ENCODE measurements around the gene ST8SIA5.

The ST8SIA5 gene

GRCh38 chr18:46663539-46663938 is 93.3 kb downstream of the ST8SIA5 start:
- no peak overlapping the region for H3K9ac ChIP-seq (ENCODE audit: low read depth, low read length)
- no peaks in the 10 kb centered on the region for H3K36me3 ChIP-seq (ENCODE audit: insufficient read depth, low read length)
- H3K27me3 ChIP-seq (ENCODE audit: control insufficient read depth, insufficient read depth, low read length) = peaks cover 21% of the 10 kb centered on the region
- no peaks in the 10 kb centered on the region for H3K4me1 ChIP-seq (ENCODE audit: control insufficient read depth, insufficient read depth, low read length)
- no peaks in the 10 kb centered on the region for H3K9me3 ChIP-seq (replicated peaks; ENCODE audit: low read length)
- no peak overlapping the region for H3K4me3 ChIP-seq (ENCODE audit: low read length)
- no peak overlapping the region for H3K4me2 ChIP-seq (ENCODE audit: low read length)

- Histone ChIP-seq H3K9me3 (replicated peaks; ENCODE audit: low read length) (no peaks in the 10 kb centered on the region), H3K36me3 (ENCODE audit: insufficient read depth, low read length) (no peaks in the 10 kb centered on the region), H3K27me3 (ENCODE audit: control insufficient read depth, insufficient read depth, low read length) (peaks cover 21% of the 10 kb centered on the region), H3K4me2 (ENCODE audit: low read length) (no peak overlapping the region), H3K4me1 (ENCODE audit: control insufficient read depth, insufficient read depth, low read length) (no peaks in the 10 kb centered on the region), H3K9ac (ENCODE audit: low read depth, low read length) (no peak overlapping the region), H3K4me3 (ENCODE audit: low read length) (no peak overlapping the region)
Observed at GRCh38 chr18:46660957-46661749, 95.7 kb downstream of the ST8SIA5 start.

GRCh38 chr18:46659484-46659883 is 97.4 kb downstream of the ST8SIA5 start:
- no peak overlapping the region for H3K4me3 ChIP-seq (ENCODE audit: low read length)
- peaks cover 32% of the 10 kb centered on the region for H3K27me3 ChIP-seq (ENCODE audit: control insufficient read depth, insufficient read depth, low read length)
- H3K36me3 ChIP-seq (ENCODE audit: insufficient read depth, low read length) = no peaks in the 10 kb centered on the region
- H3K9me3 ChIP-seq (replicated peaks; ENCODE audit: low read length) = no peaks in the 10 kb centered on the region
- H3K4me2 ChIP-seq (ENCODE audit: low read length) = no peak overlapping the region
- no peaks in the 10 kb centered on the region for H3K4me1 ChIP-seq (ENCODE audit: control insufficient read depth, insufficient read depth, low read length)
- H3K9ac ChIP-seq (ENCODE audit: low read depth, low read length) = no peak overlapping the region

- Histone ChIP-seq H3K27me3 (ENCODE audit: control insufficient read depth, insufficient read depth, low read length) (peaks cover 40% of the 10 kb centered on the region), H3K9me3 (replicated peaks; ENCODE audit: low read length) (no peaks in the 10 kb centered on the region), H3K9ac (ENCODE audit: low read depth, low read length) (no peak within 1 kb of the TSS), H3K4me1 (ENCODE audit: control insufficient read depth, insufficient read depth, low read length) (no peaks in the 10 kb centered on the region), H3K36me3 (ENCODE audit: insufficient read depth, low read length) (no peaks in the 10 kb centered on the region), H3K4me2 (ENCODE audit: low read length) (no peak within 1 kb of the TSS), H3K4me3 (ENCODE audit: low read length) (no peak within 1 kb of the TSS)
Observed at GRCh38 chr18:46657115-46657955, 99.5 kb downstream of the ST8SIA5 start, which contains the start of gene LOXHD1. TSS of gene LOXHD1 (minus strand) at chr18:46657220. CDS start at chr18:46657033, 187 bp downstream.

- Histone ChIP-seq H3K4me3 (ENCODE audit: low read length) (no peak overlapping the region), H3K9ac (ENCODE audit: low read depth, low read length) (no peak overlapping the region), H3K36me3 (ENCODE audit: insufficient read depth, low read length) (no peaks in the 10 kb centered on the region), H3K9me3 (replicated peaks; ENCODE audit: low read length) (no peaks in the 10 kb centered on the region), H3K27me3 (ENCODE audit: control insufficient read depth, insufficient read depth, low read length) (peaks cover 46% of the 10 kb centered on the region), H3K4me2 (ENCODE audit: low read length) (no peak overlapping the region), H3K4me1 (ENCODE audit: control insufficient read depth, insufficient read depth, low read length) (no peaks in the 10 kb centered on the region)
Observed at GRCh38 chr18:46656326-46657114, 100.3 kb downstream of the ST8SIA5 start.

- Histone ChIP-seq H3K4me1 (ENCODE audit: control insufficient read depth, insufficient read depth, low read length) (no peaks in the 10 kb centered on the region), H3K36me3 (ENCODE audit: insufficient read depth, low read length) (no peaks in the 10 kb centered on the region), H3K27me3 (ENCODE audit: control insufficient read depth, insufficient read depth, low read length) (peaks cover 76% of the 10 kb centered on the region), H3K4me2 (ENCODE audit: low read length) (no peak overlapping the region), H3K4me3 (ENCODE audit: low read length) (no peak overlapping the region), H3K9ac (ENCODE audit: low read depth, low read length) (no peak overlapping the region), H3K9me3 (replicated peaks; ENCODE audit: low read length) (no peaks in the 10 kb centered on the region)
Observed at GRCh38 chr18:46652372-46652771, 104.5 kb downstream of the ST8SIA5 start.

- Histone ChIP-seq H3K9me3 (replicated peaks; ENCODE audit: low read length) (no peaks in the 10 kb centered on the region), H3K4me2 (ENCODE audit: low read length) (no peak overlapping the region), H3K4me1 (ENCODE audit: control insufficient read depth, insufficient read depth, low read length) (no peaks in the 10 kb centered on the region), H3K27me3 (ENCODE audit: control insufficient read depth, insufficient read depth, low read length) (peaks cover 69% of the 10 kb centered on the region), H3K9ac (ENCODE audit: low read depth, low read length) (no peak overlapping the region), H3K36me3 (ENCODE audit: insufficient read depth, low read length) (no peaks in the 10 kb centered on the region), H3K4me3 (ENCODE audit: low read length) (no peak overlapping the region)
Observed at GRCh38 chr18:46650681-46651080, 106.2 kb downstream of the ST8SIA5 start.

GRCh38 chr18:46649071-46649862 is 107.6 kb downstream of the ST8SIA5 start:
- Histone ChIP-seq H3K4me3 (ENCODE audit: low read length) (no peak overlapping the region), H3K27me3 (ENCODE audit: control insufficient read depth, insufficient read depth, low read length) (peaks cover 69% of the 10 kb centered on the region), H3K9ac (ENCODE audit: low read depth, low read length) (no peak overlapping the region), H3K36me3 (ENCODE audit: insufficient read depth, low read length) (no peaks in the 10 kb centered on the region), H3K9me3 (replicated peaks; ENCODE audit: low read length) (no peaks in the 10 kb centered on the region), H3K4me2 (ENCODE audit: low read length) (no peak overlapping the region), H3K4me1 (ENCODE audit: control insufficient read depth, insufficient read depth, low read length) (no peaks in the 10 kb centered on the region)

GRCh38 chr18:46646468-46646867 is 110.4 kb downstream of the ST8SIA5 start:
- Histone ChIP-seq H3K9ac (ENCODE audit: low read depth, low read length) (no peak overlapping the region), H3K4me1 (ENCODE audit: control insufficient read depth, insufficient read depth, low read length) (no peaks in the 10 kb centered on the region), H3K27me3 (ENCODE audit: control insufficient read depth, insufficient read depth, low read length) (peaks cover 76% of the 10 kb centered on the region), H3K9me3 (replicated peaks; ENCODE audit: low read length) (no peaks in the 10 kb centered on the region), H3K4me3 (ENCODE audit: low read length) (no peak overlapping the region), H3K36me3 (ENCODE audit: insufficient read depth, low read length) (no peaks in the 10 kb centered on the region), H3K4me2 (ENCODE audit: low read length) (no peak overlapping the region)

GRCh38 chr18:46642561-46642960 is 114.3 kb downstream of the ST8SIA5 start:
- no peaks in the 10 kb centered on the region for H3K9me3 ChIP-seq (replicated peaks; ENCODE audit: low read length)

More at GRCh38 chr18:46642561-46642960, 114.3 kb downstream of the ST8SIA5 start:
- Histone ChIP-seq H3K4me2 (ENCODE audit: low read length) (no peak overlapping the region), H3K27me3 (ENCODE audit: control insufficient read depth, insufficient read depth, low read length) (peaks cover 41% of the 10 kb centered on the region), H3K4me3 (ENCODE audit: low read length) (no peak overlapping the region), H3K36me3 (ENCODE audit: insufficient read depth, low read length) (no peaks in the 10 kb centered on the region), H3K9ac (ENCODE audit: low read depth, low read length) (no peak overlapping the region), H3K4me1 (ENCODE audit: control insufficient read depth, insufficient read depth, low read length) (no peaks in the 10 kb centered on the region)

All from skeletal muscle satellite cell (primary cell).